Activated CD8-positive, alpha-beta memory T cell treated with anti-CD3 and anti-CD28 coated beads for 24 hours (primary cell): ENCODE data around the gene KCNAB1.
"Not testable (repeated sequence)": the region's sequence is repeated elsewhere in the genome, so short reads cannot be mapped to it uniquely, and the experiment has no call there.

Experiments used
- DNase-seq: peaks from one replicate; pipeline ENCODE4 v3.0.0-alpha.2; 2020

The KCNAB1 gene

GRCh38 chr3:156284637-156285036, 164.3 kb downstream of the KCNAB1 start:
- not testable (repeated sequence) for DNase-seq

DNA sequence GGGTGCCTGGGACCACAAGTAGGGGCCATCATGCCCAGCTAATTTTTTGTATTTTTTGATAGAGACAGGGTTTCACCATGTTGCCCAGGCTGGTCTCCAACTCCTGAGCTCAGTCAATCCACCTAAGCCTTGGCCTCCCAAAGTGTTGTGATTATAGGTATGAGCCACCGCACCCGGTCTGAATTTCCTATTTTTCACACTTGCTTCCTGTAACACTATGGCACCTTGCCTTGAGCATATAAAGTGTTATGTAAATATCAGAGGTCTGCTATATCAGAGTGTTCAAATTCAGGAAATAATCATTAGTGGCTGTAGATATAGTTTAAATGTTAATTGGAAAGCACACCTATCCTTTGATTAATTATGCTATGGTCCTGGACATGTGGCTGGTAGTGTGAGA, 165.2 kb downstream of the KCNAB1 start:
- no peak for DNase-seq

GRCh38 chr3:156290924-156291271, 170.5 kb downstream of the KCNAB1 start:
- no peak for DNase-seq

DNA sequence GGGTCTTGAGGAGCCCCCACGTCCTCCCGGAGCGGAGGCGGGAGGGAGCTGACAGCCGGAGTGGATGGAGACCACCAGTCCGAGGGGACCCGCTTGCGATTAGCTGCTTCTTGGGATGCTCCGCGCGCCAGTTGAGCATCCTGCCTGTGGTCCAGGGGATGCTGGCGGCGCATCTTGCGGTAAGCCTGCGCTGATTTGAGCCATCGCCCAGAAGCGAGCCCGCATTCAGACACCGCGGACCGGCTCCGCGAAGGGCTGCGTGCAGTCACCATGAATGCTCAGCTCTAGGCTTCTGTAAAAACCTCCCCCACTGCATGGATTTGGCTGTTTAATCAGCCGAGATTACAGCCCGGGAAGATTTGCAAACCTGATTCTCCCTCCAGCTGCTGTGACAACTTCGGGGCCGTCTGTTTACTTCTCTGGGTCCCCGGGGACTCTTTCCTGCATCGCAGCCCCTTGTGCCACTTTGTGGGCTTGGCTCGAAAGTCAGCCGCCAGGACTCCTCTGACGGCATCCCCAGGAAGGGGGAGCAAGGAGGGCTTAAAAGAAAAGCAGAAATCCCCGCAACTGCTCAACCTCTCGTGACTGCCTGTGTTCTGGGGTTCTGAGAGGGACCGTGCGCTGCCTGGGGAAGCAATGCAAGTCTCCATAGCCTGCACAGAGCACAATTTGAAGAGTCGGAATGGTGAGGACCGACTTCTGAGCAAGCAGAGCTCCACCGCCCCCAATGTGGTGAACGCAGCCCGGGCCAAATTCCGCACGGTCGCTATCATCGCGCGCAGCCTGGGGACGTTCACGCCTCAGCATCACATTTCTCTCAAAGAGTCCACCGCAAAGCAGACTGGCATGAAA, 171.1 kb downstream of the KCNAB1 start:
- peak; percentile 62 for DNase-seq

DNA sequence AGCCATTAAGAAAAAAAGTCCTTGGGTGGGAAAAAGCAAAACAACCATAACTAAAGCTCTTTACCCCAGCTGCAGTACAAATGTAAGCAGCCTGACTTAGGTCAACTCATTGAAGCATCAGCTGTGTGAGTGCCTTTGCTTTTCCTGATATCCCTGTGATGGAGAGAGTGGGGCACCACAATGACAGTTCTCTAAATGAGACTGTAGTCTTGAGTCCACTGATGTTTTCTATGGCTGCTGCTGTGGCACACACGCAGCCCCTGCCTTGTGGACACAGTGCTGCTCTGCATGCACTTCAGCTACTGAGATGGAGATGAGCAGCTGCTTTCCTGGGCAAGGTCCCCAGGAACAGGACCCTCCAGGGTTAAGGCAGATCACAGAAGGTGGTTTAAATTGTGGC, 173.2 kb downstream of the KCNAB1 start:
- DNase-seq: no peak

- DNase-seq: no peak
Observed at GRCh38 chr3:156297582-156297981, 177.2 kb downstream of the KCNAB1 start.

DNA sequence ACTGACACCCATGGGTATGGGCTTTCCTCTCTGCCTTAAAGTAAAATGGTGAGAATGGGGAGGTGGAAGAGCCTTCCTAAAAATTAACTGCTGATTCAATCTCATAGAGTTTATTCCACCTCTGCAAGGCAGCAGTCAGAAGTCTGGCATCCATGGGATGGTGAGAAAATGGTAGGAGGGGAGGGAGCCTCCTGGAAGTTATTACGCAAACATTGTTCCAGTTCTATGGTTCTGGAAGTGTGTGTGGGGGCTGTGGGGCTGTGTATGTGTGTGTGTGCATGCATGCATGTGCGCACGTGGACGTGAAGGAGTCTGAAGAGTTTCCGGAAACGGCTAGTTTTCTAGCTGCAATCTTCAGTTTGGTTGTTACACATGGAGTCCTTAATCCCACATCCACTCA, 177.6 kb downstream of the KCNAB1 start:
- DNase-seq: no peak

GRCh38 chr3:156298938-156299337, 178.6 kb downstream of the KCNAB1 start:
- DNase-seq: no peak

DNA sequence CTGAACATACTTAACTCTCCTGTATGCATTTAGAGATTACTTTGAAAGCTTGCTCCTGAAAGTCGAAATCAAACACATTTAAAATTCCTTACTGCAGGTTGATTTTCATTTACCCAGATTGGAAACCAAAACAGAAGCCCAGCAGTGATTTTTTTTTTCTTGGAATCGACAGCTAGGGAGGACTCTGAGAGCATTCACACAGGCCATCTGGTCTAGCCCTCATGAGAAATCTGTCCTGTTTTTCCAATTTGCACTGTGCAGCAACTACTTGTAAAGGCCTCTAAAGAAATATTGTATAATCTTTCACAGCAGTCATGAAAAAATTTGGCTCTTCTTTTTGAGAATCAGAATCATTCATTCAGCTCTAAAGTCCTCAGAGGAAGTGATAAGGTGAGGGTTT, 179.2 kb downstream of the KCNAB1 start:
- no peak for DNase-seq

DNA sequence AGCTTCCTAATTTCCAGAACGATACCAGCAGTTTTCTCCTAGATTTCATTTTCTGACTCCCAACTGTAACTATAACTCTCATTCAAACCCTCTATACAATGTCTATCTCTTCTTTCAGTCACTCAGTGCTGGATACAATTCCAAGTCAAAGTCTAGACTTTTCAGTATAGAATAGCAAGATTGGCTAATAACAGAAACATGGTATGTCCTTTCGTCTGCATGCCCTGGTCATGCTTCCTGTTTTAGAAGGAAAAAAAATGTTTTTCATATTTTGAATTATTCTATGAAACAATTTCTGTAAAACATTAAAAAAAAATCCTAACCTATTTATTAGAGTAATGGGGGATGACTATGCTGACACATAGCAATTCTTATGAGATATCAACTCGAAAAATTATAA, 180.0 kb downstream of the KCNAB1 start:
- DNase-seq: no peak

- DNase-seq: no peak
Observed at GRCh38 chr3:156300929-156301840, 180.8 kb downstream of the KCNAB1 start.

- DNase-seq: no peak
Observed at GRCh38 chr3:156303001-156303707, 182.8 kb downstream of the KCNAB1 start.

DNA sequence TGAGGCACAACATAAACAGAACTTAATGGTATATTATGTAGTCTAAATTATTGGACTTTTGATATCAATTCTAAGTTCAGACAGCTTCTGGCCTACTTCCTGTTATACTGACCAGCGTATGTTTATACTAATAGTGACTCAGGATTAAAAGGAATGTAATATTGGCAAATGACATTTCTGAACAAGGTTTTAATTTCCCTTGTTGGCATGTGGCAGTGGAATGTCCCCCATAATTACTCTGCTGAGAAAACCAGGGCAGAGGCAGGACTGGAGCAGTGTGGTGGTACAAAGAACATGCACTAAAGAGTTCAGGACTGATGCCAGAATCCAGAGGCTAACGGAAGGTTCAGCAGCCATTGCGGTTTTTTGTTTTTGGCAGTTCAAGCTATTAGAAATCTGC, 184.0 kb downstream of the KCNAB1 start:
- no peak for DNase-seq

DNA sequence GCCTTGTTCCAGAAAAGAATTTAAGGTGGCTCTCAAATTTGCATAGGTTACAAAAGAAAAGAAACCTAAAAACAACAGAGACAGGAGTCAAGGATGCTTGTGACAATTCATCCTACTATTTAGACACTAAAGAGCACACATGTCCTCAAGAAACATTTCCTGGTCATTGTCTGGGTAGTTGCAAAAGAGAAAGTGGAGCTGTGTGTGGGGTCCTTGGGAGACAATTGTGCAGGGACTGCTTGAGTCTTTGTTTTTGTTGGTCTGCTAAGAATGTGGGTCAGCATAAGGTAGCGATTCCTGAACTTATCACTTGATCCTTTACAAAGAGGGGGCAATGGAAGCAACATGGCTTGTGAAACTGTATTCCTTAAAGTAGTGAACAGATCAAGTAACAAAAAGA, 185.3 kb downstream of the KCNAB1 start:
- DNase-seq: no peak

- DNase-seq: no peak
Observed at GRCh38 chr3:156307704-156308103, 187.3 kb downstream of the KCNAB1 start.

- DNase-seq: no peak
Observed at GRCh38 chr3:156311431-156311830, 191.1 kb downstream of the KCNAB1 start.

DNA sequence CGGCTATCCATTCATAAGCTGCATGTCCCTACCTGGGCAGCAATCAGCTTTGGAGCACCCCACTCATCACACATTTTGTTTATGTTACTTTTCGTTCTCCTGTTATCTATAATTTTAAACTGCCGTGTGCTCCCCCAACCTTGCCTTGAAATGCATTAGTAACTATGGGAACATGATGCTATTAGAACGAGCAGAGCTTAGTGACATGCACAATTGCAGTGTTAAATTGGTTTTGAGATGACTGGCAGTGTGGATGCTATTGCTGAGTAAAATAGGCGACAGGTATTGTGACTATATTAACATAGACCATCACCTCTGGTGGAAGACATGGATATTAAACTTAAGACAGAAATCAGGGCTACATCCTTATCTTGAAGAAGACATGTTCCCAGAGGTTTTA, 191.6 kb downstream of the KCNAB1 start:
- DNase-seq: no peak

GRCh38 chr3:156316076-156316475, 195.7 kb downstream of the KCNAB1 start:
- DNase-seq: no peak

DNA sequence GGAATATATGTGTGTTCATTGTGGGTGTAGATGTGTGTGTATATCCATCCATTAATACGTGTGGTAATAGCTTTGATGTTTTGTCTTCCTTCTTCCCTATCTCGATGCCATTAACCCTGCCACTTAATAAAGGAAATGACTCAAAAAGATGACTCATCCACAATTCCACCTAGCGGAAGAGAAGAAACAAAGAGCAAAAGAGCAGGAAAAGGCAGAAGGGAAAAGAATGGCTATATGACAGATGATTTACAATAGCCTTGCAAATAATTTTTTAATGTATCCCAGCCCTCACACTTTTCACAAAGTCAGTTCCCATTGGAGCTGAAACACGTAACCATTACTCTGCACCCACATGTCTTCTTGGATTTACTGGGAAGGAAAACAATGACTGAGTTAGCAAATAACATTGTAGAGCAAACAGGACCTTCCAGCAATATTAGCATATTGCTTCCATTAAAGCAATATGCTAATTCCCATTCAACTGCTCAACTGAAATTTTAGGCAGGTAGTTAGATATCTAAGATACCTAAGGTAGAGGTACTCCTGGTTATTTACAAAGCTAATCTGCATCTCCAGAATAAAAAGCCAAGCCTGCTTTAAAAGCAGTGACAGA, 197.2 kb downstream of the KCNAB1 start:
- no peak for DNase-seq

DNA sequence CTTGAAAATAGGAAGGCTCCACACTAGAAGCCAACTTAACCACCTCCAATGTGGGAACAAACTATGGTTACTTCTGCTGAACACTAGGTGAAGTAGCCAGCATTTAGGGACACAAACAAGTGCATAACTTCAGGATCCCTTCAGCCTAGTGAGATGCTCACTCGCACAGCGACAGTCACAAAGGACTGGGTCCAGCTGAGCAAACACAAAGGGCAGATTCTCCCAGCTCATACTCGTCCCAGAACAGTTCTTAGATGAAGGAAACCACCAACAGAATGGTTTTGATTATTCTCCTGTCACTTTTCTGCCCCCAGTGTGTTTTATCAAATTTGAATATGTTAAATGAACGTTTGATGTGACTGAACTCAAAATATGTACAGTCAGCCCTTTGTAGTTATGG, 201.6 kb downstream of the KCNAB1 start:
- DNase-seq: no peak

GRCh38 chr3:156323466-156323865, 203.1 kb downstream of the KCNAB1 start:
- DNase-seq: no peak

DNA sequence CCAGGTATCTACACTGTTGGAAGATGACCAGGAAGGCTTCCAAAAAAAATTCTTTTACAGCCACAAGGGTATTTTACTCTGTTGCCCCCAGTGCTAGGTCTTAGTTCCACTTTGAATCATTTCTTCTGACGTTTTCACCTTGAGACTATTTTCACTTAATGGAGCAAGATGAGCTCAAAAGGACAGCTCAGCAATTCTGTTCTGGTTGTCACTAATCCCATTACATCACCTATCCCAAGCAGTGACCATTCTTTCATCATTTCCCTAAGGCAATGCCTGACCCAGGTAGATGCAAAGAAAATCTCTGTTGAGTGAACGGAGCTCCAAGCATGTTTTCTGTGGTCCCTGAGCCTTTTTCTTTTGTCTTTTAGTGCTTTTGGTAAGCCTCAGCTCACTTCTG, 210.0 kb downstream of the KCNAB1 start:
- no peak for DNase-seq

GRCh38 chr3:156332304-156332703, 211.9 kb downstream of the KCNAB1 start:
- DNase-seq: no peak
